Peyer's patch (tissue), 4 donors: ENCODE results near the gene PLD5.

Experiments
- POLR2A ChIP-seq, 2 donors: fragments of 450-650 bp; IDR thresholded peaks; one replicate each; pipeline ENCODE4 v1.5.1; 2017; ENCODE audit warnings: antibody characterized with exemption in 2 of 2, mild to moderate bottlenecking in 2 of 2, moderate library complexity in 2 of 2
- TF ChIP-seq, protein P1 (sequence below), 6 experiments: fragments of 450-650 bp in 4 of 6; fragments of 200-600 bp in 2 of 6; sonication (generic) in 1 of 6; IDR thresholded peaks; one replicate each; pipeline ENCODE4 v1.5.1; 2017 to 2019; ENCODE audit warnings: antibody characterized with exemption in 6 of 6, mild to moderate bottlenecking in 3 of 6, moderate library complexity in 1 of 6

DNA sequence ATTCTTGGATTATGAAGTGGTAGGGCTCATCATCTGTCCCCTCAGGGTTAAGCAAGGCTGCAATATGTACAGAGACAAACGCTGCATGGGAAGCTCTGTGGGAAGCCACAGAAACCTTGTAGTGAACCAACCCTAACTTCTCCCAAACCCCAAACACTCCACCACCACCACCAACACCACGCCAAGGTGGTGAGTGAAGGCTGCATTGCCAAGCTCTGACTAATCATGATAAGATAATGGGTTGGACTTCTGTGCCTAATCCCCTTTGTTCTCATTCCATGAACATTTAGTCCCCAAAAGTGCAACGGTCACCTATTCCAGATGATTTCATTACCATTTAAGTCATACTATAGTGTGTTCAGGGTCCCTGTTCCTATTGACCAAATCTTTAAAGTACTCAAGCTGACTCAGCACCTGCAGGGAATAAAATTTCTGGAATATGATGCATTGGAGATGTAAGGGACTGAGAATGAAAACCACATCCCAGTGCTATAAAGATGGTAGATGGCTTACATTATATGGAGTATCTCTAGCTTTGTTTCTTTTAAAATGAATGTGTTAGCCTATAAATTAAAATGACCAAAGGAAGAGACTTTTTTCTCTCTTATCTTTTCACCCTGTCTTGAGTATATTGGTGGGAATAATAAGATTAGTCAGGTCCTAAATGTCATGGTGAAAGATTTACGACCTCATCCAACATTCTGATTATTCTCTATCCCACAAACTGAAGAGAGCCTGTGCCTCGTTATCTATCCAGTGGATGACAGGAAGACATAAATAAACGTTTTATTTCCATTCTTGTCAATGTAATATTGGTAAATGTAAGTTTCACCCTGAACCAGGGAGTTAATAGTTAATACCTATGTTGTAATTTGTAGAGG, 22.6 kb upstream of the PLD5 start:
- TF ChIP-seq, protein P1, sequence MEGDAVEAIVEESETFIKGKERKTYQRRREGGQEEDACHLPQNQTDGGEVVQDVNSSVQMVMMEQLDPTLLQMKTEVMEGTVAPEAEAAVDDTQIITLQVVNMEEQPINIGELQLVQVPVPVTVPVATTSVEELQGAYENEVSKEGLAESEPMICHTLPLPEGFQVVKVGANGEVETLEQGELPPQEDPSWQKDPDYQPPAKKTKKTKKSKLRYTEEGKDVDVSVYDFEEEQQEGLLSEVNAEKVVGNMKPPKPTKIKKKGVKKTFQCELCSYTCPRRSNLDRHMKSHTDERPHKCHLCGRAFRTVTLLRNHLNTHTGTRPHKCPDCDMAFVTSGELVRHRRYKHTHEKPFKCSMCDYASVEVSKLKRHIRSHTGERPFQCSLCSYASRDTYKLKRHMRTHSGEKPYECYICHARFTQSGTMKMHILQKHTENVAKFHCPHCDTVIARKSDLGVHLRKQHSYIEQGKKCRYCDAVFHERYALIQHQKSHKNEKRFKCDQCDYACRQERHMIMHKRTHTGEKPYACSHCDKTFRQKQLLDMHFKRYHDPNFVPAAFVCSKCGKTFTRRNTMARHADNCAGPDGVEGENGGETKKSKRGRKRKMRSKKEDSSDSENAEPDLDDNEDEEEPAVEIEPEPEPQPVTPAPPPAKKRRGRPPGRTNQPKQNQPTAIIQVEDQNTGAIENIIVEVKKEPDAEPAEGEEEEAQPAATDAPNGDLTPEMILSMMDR (IDR thresholded peaks at IDR 0.05) = no peak
- TF ChIP-seq POLR2A (IDR thresholded peaks at IDR 0.05) = no peak
